ENCODE measurements around the gene SYT1.

SYT1 gene

DNA sequence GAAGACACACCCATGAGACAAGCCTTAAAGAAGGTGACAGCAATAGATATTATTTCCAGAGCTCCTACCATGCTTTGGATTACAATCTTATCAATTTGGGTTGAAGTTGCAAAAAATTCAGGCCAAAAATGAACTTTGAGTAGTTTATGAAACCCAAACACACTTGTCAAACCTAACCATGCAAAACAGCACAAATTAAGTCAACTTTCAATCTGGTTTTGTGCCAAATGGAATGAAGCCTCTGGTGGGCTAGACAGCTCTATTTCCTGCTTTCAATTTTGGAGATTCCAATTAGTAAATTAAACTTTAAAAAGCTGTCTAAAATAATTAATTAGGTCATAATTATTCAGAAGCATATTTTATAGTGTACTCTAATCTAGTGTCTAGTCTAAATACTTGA lies 203.4 kb downstream of the SYT1 start:
- H3K4me3 ChIP-seq (ENCODE audit: low read depth, low read length) = no peak overlapping the region
- TF ChIP-seq, protein P1, sequence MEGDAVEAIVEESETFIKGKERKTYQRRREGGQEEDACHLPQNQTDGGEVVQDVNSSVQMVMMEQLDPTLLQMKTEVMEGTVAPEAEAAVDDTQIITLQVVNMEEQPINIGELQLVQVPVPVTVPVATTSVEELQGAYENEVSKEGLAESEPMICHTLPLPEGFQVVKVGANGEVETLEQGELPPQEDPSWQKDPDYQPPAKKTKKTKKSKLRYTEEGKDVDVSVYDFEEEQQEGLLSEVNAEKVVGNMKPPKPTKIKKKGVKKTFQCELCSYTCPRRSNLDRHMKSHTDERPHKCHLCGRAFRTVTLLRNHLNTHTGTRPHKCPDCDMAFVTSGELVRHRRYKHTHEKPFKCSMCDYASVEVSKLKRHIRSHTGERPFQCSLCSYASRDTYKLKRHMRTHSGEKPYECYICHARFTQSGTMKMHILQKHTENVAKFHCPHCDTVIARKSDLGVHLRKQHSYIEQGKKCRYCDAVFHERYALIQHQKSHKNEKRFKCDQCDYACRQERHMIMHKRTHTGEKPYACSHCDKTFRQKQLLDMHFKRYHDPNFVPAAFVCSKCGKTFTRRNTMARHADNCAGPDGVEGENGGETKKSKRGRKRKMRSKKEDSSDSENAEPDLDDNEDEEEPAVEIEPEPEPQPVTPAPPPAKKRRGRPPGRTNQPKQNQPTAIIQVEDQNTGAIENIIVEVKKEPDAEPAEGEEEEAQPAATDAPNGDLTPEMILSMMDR (IDR thresholded peaks at IDR 0.05; ENCODE audit: low read depth, low read length) = no peak

DNA sequence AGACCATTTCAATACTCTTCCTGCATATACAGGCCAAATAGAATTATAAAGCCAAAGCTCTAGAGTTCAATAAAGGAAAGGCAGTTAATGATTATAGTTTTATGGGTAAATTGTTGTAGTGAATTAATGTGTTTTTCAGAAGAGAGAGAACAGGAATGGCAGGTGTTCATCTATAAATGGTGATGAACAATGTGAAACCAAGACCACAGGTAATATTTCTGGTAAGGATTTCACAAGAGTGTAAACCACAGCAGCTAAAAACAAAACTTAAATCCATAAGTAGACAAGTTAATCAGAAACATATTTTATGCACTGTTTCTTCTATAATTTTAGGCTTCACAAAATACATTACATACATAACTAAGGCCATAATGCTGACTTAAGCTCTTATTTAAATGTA lies 204.4 kb downstream of the SYT1 start:
- no peak overlapping the region for H3K4me3 ChIP-seq (ENCODE audit: low read depth, low read length)
- TF ChIP-seq, protein P1 (IDR thresholded peaks at IDR 0.05; ENCODE audit: low read depth, low read length) = no peak

DNA sequence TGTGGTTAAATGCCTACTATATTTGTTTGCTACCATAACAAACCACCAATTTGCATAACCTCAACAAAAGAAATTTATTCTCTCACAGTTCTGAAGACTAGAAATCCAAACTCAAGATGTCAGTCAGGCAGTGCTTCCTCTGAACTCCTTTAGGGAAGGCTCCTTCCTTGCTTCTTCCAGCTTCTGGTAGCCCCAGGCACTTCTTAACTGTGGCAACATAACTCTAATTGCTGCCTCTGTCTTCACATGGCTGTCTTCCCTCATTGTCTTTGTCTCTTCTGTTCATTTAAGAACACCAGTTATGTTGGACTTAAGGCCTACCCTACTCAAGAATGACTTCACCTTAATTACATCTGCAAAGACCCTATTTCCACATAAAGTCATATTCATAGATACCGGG lies 206.9 kb downstream of the SYT1 start:
- TF ChIP-seq, protein P1 (IDR thresholded peaks at IDR 0.05; ENCODE audit: low read depth, low read length) = no peak
- H3K4me3 ChIP-seq (ENCODE audit: low read depth, low read length) = no peak overlapping the region

DNA sequence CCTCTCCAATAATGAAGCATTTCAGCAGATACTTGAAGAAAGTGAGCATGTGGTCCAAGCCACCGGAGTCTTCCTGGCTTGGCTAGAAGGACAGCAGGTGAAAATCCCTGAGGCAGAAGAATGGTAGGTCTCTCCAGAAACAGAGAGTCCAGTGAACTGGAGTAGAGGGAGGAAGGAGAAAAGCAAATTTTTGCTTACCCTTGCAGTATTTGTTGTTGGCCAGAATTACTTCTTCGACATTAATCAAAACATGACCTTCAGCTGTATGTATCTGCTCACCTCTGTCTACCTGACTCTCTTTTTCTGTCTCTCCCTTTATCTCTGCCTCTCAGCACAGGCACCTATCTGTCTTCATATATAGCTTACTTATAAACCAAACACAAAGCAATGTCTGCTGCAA lies 208.9 kb downstream of the SYT1 start:
- H3K4me3 ChIP-seq (ENCODE audit: low read depth, low read length) = no peak overlapping the region
- TF ChIP-seq, protein P1 (IDR thresholded peaks at IDR 0.05; ENCODE audit: low read depth, low read length) = no peak

DNA sequence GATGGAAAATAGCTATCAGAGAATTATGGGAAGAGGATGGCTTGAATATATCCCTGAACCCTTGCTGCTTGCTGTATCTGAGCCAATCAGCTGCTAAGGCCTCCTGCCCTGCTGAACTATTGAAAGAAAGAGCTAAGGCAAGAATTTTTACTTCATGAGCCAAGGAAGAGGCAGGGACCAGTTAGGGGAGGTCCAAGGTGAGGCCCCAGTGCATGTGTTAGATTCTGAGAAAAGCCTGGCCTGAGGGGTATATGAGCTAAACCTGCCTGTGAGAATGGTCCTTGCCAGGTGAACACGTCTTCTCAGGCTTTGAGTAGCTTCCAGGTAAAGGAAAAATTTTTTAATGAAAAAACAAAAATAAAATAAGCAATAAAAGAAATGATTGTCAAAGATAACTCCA lies 218.0 kb downstream of the SYT1 start:
- TF ChIP-seq, protein P1 (IDR thresholded peaks at IDR 0.05; ENCODE audit: low read depth, low read length) = no peak
- H3K4me3 ChIP-seq (ENCODE audit: low read depth, low read length) = no peak overlapping the region

DNA sequence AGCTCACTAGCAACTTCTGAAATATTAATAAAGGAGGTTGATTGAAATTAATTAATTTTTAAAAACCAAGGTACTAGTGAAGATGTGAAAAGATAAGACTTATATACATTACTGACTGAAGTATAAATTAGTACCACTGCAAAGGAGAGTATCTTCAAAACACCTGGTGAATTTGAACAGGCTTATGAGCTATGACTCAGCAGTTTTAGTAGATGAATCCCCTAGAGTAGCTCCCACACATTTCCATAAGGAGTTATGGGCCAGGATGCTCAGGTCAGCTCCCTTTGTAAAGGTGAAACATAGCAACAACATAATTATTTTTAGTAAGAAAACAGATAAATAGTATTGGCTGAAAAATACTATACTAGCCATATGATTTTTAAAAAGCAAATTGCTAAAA lies 218.6 kb downstream of the SYT1 start:
- TF ChIP-seq, protein P1 (IDR thresholded peaks at IDR 0.05; ENCODE audit: low read depth, low read length) = no peak
- no peak overlapping the region for H3K4me3 ChIP-seq (ENCODE audit: low read depth, low read length)

DNA sequence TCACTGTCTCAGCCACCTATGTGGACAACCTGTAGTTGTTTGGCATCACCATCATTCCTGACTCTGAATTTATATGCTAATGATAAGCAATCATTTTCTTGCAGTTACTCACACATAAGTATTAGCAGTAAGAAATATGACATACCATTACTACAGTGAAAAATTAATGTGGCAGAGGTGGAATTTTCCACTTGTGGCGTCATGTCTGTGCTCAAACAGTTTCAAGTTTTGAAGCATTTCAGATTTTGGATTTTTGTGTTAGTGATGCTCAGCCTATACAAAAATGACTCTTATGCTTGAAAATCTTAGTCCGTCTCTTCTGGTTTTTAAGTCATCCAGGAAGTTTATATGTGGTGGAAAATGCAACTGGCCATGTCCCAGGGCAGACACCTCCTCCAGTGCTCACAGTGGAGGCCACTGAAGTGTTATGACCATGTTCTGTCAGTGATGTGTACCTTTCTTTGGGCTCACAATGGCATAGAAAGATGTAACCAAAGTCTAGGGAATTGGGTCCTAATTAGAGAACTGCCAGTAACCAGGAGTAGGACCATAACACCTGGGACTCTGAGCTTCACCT lies 220.6 kb downstream of the SYT1 start:
- no peak overlapping the region for H3K4me3 ChIP-seq (ENCODE audit: low read depth, low read length)
- TF ChIP-seq, protein P1 (IDR thresholded peaks at IDR 0.05; ENCODE audit: low read depth, low read length) = no peak

All from WI38 (cell line).